GM19240 (cell line): Measurements from ENCODE around the gene STRN4.

Experiments
- DNase-seq: peaks from one replicate; pipeline ENCODE4 v3.0.0; 2011; ENCODE audit warnings: low spot score; ENCODE audit not compliant: insufficient read length

Gene STRN4

DNA sequence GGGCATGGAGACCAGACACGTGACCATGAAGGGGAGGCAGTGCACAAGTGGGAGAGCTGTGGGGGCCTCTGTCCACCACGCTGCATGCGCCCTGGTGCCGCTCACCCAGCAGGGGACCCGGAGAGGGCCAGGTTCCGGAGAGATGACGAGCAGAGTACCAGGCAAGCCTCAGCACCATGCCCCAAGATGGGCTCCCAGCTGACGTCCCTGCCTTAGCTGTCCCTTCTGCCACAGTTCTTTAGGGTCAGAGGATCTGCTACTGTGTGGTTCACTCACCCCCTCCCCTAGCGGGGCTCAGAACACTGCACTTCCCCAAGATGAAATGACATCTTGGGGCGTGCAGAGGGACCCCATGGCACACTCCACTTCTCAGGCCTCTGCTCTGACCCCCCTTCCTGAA is 19.7 kb downstream of the STRN4 start:
- no peak for DNase-seq

DNA sequence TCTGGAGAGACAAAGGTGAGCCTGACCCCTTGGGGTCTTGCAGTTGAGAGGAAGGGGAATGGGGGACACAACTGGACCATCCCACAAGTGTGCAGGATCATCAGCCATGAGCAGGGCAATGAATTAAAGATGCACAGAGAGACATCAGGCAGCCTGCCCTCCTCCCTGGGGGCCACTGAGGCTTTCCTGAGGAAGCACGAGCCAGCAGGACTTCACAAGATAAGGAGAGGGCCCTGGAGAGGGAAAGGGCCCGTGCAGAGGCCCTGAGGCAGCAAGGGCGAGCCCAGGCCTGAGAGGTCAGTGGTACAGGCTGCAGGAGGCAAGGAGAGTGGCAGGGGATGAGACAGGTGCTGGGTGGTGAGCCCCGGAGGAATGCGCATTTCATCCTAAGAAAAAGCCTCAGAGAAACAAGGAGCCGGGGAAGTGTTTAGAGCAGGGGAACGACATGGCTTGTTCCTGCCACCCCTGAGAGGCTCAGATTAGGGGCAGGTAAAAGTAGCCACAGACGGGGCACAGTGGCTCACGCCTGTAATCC is 20.3 kb downstream of the STRN4 start:
- no peak for DNase-seq

DNA sequence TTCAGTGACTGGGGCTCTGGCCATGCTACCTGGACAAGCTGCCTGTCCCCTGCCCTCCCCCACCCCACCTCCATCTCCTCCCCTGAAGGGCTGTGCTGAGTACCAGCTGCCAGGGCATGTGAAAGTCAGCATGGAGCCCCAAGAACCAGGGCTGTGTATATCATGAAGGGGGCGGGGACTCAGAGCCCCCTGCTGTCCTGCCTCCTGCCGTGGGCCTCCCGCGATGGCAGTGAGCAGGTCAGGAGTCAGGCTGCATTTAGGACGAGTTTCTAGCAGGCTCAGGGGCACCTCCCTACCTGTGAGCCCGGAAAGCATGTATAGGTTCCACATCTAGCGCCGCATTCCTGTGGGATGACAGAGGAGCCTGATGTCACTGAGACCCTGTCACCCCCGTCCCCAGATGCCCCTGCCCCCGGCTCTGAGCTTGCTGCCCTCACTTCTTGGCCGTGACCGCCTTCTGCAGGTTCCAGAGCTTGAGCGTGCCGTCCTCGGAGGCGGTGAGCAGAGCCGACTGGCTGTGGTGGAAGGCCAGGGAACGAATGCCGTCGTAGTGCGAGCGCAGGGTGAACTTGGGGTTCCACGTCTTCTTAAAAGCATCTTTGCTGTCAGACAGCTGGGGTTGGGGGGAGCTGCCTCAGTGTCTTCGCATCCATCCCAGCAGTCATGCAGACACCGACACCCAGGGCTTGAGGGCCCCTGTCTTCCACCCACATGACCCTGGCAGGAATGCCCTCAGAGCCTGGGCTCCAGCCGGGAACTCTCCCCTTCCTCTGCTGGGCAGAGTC is 21.0 kb downstream of the STRN4 start:
- DNase-seq, result no peak

DNA sequence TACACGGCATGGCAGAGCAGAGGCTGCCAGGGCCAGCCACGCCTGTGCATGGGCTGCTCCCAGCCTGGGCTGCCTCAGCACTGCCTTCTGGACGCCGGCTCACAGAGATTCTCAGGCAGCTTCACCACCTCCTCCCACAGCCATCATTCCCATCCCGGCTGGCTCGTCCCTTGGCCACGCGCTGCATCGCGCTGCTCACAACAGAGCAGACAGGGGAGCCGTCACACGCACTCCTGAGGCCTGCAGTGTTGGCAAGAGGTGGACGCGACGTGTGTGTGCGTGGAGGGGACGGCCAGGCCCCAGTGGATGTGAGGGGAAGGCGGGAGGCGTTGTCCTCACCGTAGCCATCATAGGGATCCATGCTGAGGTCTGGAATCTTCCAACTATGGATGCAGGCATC is 21.8 kb downstream of the STRN4 start:
- no peak for DNase-seq

DNA sequence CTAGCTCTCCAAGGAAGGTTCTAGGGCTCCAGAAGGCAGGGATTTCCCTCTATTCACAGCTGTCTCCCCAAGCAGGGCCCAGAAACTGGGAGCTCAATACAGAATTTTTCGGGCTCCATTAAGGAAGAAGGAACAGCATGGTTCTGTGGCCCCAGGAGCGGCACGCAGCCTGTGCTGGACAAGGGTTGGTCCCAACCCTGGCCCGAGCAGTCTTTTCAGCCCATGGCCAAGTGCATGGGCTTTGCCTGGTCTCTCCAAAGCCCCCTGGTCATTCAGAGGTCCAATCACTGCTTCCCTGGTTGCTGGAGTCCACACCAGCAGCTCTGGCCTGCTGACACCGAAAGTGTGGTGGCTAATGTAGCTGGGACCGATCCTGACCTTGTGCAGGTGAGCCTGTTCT is 22.8 kb downstream of the STRN4 start:
- no peak for DNase-seq

DNA sequence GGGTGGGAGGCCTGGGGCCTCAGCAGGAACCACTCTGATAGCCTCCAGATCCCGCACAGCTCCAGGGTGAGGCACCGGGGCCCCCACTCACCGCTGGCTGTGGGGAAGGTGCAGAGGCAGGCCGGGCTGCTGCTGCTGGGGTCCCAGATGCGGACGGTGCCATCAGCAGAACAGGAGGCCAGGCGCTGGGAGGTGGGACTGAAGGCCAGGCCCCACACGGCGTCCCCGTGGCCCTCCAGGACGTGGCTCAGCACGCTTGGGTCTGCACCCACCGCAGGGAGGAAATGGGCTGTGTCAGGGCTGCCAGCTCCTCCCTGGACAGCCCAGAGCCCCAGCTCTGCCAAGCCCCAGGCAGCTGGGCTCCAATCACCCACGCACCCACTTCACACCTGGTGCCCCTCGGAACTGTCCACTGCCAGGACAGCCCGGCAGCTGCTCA is 23.2 kb downstream of the STRN4 start:
- no peak for DNase-seq

DNA sequence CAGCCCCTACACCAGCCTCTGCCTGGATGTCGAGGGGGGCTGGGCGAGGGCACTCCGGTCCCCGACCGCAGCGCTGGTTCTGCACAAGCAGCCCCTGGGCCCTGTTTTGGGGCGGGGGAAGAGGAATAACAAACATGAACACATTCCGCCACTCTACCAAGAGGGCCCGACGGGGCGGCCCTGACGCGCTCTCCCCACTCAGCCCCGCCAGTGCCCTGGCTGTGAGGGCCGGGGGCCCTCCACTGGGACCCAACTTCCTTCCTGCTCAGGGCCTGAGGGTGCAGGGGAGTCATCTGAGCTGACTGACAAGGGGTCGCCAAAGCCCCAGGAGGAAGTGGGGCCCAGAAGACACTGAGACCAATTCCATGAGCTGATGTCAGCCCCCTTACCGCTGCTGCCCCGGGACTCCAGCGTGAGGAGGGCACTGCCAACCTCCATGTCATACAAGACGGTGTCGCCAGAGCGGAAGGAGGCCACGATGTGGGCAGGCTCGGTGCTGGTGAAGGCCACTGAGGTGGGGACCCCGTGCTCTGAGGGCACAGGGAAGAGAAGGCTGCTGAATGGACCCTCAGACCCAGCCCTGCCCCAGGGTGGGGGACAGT is 23.7 kb downstream of the STRN4 start:
- no peak for DNase-seq

DNA sequence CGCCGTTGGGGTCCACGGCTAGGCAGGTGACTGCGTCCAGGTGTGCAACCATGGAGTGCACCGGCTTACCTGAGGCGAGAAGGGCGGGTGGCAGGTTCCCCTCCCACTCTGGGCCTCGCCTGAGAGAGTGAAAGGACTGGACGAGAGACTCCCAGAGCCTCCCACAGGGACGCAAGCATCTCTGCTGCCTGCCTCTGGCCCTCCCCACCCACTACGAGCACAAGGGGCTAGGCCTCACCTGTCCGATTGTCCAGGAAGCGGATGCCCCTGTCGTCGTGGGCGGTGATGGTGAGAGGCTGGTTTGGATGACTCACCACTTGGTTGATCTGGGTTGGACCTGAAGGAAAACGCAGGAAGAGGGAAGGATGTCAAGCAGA is 24.3 kb downstream of the STRN4 start:
- no peak for DNase-seq

DNA sequence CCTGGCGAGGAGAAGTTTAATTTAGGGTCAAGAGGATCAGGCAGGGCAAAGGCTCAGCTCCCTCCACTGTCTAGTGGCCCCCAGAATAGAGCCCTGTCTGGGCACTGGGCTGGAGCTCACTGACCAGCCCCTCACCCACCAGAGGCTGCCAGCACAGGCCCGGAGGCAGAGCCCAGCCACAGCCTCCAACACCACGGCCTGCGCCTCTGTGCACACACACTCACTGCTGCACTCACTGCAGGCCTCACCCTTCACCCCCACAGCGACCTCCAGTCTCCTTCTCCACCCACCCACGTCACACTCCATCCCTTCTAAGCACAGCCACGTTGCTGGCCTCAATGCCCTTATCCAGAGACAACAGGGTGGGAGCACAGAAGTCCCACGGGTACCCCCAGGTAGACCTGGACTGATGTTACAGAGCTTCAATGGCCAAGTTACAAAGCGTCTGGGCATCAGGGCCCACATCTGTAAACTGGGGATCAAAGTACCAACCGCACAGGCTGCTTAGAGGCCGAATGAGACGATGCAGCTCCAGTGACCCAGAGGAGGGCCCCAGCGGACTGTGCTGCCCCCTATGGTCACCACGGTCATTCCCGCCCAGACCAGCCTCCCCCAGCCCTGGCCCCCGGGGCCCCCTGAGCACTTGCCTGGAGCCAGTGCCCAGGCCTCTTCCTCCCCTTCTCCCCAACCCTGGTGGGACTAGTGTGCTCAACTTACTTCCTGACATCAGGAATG is 24.8 kb downstream of the STRN4 start:
- no peak for DNase-seq

DNA sequence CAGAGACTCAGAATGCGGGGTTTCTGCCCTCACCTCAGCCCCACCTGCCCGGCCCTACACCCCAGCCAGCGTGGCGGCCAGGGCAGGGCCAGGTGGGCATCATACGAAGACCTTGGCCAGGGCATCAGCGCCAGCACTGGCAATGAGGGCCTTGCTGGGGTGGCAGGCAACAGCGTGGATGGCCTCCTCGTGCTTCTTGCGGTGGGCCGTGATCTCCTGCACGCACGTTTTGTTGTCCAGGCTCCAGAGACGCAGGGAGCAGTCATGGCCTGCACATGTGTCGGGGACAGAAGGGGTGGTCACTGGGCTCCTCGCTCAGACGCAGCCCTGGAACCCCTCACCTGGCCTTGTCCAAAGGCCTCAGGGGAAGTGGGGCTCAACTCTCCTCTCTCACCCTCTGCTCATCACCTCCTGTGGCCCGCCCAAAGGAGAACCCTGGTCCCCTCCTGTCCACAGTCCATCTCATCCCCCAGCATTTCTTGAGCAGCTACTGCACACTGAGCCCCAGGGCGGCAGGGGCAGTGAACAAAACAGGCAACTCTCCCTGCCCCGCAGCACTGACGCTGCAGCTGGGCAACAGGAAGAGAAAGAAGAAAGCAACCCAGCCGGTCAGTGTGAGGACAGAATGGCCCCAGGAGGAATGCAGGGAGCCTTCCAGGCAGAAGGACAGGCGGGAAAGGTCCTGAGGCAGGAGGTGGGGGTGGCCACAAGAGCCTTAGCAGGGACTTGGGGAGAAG is 25.6 kb downstream of the STRN4 start:
- DNase-seq, result no peak

DNA sequence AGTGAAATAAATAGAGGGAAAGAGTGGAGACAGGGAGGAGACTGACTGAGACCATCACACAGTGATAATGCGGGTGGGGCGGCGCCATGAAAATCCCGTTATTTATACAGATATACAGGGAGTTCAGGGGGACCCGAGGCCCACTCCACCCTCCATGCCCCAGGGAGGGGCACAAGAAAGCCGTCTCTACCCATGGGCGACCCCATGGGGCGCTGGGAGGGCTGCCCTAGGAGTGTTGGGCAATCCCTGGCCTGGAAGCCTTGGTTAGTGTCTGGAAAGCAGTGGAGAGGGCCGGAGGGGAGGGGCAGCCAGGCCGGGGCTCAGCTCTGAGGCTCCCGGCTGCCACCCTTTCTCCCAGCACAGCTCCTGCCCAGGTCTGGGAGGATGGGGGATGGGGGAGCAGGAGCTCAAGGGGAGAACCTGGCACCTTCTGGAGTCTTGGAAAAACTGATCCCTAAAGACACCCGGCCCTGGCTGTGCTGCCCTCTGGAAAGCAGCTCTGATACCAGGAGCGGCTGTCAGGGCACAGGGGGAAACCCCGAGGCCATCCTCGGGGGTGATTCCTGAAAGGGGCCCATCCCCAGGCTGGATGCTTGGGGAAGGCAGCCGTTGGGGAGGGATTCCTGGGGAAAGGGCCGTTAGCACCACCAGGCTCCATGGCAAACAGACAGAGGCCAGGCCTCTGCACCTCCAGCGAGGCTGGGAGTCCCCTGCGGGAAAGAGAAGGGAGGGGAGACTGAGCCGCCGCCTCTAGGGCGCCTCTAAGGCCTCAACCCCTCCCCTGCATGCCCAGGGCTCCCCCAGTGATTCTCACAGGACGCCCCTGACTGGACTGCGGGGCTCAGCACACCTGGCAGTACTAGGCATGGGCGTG is 26.4 kb downstream of the STRN4 start:
- DNase-seq, result no peak

DNA sequence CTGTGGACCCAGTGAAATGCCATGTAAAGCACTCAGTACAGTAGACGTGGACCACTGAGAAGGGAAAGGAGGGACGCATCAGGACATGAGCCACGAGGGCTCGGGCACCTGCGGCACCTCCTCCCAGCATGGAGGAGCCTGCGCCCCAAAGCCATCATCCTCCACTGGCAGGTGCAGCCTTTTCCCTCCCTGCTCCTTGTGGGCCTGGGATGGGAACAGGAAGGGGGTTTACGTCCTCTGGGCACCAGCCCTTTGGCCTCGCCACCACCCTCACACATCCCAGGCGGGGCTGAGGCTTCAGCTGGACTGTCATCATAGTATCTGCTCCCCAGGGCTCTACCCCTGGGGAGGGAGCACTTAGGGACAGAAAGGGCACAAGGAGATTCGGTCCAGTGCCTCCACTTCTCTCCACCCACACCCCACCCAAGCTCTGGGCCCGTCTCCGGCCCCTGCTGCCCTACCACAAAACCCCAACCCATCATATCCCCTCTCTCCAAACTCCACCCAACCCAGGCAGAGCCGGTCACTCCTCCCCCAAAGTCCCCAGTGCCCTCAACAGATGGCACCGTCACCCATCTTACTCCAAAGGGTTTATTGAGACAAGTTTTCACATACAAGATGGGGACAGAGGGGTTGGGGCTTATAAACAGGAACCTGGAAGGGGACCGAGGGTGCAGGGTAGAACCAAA is 27.2 kb downstream of the STRN4 start:
- peak; percentile 54 for DNase-seq

DNA sequence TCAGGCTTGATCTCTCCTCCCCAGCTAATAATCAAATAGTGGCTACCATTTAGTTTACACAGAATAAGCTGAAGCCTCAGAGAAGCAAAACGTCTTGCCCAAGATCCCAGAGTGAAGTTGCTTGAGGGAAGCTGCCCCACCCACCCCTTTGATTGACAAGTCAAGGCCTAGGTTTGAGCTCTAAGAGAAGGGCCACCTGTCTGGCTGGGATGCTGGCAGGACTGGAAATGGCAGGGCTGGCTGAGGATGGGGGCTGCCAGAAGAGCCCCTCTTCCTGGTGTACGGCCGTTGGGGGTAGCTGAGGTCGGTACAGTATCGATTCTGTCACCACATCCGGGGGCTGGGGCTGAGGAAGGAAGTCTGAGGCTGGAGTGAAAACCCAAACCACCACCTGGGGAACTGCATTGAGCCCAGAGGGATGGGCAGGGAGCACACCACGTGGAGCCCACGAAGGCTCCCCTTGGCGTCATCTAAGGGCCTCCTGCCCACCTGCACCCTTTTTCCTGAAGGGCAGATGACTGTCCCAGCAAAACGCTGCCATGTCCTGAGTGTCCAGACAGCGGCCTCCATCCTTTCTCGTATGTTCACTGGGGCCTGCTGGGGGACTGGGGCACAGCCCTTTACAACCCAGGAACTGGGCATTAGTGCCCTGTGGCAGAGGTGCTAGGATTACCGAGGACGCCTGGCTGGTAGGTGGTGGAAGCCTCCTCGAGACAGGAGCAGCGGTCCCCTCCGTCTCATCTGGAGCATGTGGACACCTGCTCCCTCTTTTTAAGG is 27.9 kb downstream of the STRN4 start:
- peak; percentile 57 for DNase-seq

DNA sequence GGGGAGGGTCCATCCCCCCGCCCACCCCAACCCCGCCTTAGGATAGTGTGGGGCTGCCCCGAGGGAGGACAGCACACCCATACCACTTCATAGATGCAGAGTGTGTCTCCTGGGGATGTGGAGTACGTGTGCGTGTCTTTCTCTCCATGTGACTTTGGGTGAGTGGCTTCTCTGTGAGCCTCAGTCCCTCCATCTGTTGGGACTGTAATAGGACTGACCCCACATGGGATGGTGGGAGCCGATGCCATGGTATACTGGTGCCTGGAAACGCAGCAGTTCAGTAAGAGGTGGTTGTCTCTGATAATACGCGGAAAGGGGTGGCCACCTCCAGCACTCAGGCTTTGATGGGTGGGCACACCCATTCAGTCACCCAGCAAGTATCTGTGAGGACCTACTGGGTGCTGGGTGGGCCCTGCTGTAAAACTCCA is 28.5 kb downstream of the STRN4 start:
- DNase-seq, result no peak

DNA sequence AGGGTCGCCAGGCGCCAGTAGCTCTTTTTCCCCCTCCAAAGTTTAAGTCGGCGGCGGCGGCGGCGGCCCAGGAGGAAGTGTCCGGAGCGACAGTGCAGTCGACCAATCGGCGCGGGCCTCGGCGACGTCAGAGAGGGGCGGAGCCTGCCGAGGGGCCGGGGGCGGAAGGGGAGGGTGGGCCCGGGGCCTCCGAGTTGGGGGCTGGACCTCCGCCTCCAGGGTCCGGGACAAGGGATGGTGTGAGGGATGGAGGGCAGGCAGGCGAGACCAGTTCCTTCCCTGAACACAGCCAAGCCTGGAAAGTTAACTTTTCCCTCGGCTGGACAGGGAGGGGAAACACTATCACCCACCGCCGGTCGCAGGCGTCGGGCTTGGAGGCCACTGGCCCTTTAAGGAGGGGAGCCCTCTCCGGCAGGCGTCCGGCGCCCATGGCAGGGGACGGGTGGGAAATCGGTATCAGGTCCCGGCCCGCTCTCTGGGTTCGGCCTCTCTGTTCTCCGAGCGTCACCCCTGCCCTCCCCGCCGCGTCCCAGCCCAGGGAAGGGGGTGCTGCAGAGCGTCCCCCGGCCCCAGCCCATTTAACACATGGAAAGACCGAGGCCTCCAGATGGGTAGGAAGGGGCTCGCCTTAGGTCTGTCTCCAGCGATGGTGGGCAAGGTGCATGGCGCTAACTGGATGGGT is 29.1 kb downstream of the STRN4 start, which contains the start of gene PRKD2:
TSS of gene PRKD2 (minus strand) at position 81 of the 682 bp plus-strand sequence. CDS start 744 bp downstream, outside the sequence.
- DNase-seq, result peak; percentile 79

DNA sequence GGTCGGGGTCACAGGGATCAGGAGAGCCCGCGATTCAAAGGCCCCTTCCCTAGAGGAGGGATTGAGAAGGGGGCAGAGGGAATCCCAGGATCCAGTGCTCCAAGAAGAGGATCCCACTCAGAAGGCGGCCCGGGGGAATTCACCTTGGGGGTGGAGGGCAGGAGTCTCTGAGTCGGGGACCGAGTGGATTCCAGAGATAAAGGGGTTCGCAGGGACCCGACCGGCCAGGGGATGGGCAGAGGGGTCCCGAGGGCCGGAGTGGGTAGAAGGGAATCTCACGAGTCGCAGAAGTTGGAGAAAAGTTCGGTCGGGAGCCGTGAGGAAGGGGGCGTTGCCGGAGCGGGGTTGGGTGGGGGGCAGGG is 29.6 kb downstream of the STRN4 start:
- no peak for DNase-seq

DNA sequence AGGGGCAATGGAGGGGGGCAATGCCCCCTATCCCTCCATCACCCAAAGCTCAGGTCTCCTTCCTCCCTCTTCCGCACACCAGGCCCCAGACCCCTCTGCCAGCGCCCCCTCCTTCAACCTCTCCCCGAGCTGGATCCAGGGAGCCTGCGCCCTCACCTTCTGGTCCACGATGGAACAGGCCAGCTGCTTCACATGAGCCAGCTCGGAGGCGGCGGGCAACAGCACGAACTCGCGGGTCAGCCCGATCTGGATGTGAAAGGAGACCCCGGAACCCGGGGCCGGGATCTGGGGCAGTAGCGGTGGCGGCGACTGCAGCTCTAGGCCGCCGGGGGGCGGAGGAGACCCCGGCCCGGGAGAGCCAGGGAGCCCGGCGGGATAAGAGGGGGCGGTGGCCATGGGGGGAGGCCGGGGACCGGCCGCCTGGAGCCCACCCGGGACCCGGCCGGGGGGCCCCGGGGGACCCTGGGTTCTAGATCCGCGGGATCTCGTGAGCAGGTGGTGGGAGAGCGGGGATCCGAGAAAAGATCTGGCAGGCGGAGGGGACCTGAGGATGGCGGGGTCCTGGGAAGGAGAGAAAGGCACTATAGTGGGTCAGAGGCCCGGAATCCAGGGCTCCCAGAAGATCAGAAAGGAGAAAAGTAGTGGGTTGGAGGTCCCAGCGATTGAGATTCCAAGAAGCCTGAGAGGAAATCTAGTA is 30.1 kb downstream of the STRN4 start:
- no peak for DNase-seq

DNA sequence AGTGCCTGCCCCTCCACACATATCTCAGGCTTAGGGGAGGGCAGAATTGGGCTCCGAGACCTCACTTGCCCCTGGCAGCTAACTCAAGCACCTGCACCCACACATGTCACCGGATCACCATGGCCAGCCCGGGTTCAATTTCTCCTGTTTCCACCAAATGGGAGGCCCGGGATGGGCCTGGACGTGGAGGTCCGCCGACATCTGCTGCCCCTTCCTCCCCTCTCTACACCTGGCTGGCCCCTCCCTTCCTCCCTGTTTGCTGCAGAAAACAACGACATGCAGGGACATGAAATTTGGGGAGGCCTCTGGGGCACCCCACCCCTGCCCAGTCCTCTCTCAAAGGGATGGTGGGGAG is 30.7 kb downstream of the STRN4 start:
- no peak for DNase-seq
